C4-2B (cell line): ENCODE results near the gene SUSD4.
"Not testable (repeated sequence)": the region's sequence is repeated elsewhere in the genome, so short reads cannot be mapped to it uniquely, and the experiment has no call there.

Experiments used
- H3K27ac ChIP-seq: fragments of 450-650 bp; 2 replicates; pipeline ENCODE4 v1.5.1; 2017
- ZFX ChIP-seq: fragments of 450-650 bp; IDR thresholded peaks from 2 replicates; pipeline ENCODE4 v1.6.1; 2017
- TF ChIP-seq, protein P1 (sequence below): fragments of 450-650 bp; conservative IDR thresholded peaks from 2 replicates; pipeline ENCODE4 v1.5.1; 2017; ENCODE audit warnings: mild to moderate bottlenecking

Gene SUSD4

DNA sequence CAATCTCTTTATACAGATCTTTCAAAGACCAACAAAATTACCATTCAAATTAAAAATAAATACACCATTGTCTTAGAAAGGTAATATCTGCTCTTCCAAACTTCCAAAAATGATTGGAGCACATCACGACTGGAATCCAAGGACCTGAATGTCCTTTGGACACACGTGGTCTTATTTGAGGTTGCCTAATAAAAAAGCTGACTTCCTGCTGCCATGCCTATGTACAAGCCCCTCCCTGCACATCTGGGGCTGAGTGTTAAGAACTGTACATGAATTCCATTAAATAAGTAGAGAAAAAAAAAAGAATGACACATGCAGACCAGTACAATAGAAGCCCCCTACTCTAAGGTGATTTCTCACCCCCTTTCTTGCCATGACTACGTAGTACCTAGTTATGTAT is 73.6 kb downstream of the SUSD4 start:
- TF ChIP-seq, protein P1, sequence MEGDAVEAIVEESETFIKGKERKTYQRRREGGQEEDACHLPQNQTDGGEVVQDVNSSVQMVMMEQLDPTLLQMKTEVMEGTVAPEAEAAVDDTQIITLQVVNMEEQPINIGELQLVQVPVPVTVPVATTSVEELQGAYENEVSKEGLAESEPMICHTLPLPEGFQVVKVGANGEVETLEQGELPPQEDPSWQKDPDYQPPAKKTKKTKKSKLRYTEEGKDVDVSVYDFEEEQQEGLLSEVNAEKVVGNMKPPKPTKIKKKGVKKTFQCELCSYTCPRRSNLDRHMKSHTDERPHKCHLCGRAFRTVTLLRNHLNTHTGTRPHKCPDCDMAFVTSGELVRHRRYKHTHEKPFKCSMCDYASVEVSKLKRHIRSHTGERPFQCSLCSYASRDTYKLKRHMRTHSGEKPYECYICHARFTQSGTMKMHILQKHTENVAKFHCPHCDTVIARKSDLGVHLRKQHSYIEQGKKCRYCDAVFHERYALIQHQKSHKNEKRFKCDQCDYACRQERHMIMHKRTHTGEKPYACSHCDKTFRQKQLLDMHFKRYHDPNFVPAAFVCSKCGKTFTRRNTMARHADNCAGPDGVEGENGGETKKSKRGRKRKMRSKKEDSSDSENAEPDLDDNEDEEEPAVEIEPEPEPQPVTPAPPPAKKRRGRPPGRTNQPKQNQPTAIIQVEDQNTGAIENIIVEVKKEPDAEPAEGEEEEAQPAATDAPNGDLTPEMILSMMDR = no peak
- no peak for TF ChIP-seq ZFX
- no peak overlapping the region for H3K27ac ChIP-seq

DNA sequence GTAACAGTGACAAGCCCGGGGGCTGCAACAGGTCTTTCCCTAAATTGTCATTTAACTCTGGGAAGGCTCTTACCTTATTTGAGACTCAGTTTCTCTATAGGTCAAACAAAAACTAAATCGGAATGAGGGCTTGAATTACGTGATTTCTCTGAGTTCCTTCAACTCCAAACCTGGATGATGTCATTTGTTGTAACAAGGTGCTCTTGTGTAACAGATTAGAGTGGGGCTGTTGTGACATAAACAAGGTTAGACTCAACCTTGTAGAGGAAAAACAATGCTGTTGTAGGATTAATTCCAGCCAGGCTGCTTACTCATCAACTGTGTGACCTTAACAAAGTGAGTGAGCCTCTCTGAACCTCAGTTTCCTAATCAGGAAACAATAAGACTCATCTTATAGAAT is 74.4 kb downstream of the SUSD4 start:
- TF ChIP-seq, protein P1 = no peak
- no peak for TF ChIP-seq ZFX
- no peak overlapping the region for H3K27ac ChIP-seq

DNA sequence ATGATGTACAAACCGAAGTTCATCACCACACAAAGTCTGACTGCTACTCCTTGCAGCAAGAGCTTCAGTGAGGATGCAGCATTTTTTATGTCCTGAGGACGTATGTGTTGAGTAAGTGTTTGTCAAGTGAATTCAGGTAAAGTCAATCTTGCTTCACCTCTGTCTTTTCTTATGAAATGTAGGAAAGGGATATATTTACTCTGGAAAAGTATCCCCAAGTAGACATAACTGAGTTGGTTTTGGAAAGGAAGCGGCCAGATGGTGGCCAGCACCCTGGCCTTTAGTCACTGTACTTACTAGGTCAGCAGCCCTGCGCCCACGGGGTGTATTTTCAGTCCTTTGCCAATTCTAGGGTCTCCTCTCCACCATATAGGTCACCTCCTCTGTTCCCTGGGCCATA is 75.2 kb downstream of the SUSD4 start:
- H3K27ac ChIP-seq = no peak overlapping the region

DNA sequence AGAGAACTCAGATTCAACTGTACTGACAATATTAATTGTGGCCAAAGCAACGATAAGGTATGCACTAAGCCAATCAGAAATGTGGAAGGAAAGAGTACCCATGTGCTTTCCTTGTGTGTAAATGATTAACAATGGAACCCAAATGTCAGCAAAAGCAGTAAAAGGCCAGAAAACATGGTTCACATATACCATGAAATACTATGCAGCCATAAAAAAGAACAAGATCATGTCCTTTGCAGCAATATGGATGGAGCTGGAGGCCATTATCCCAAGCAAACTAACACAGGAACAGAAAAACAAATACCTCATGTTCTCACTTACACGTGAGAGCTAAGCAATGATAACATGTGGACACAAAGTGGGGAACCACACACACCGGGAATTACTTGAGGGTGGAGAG is 78.5 kb downstream of the SUSD4 start:
- TF ChIP-seq ZFX = no peak
- TF ChIP-seq, protein P1 = no peak

More for the DNA sequence above, 75.2 kb downstream of the SUSD4 start:
- TF ChIP-seq ZFX = no peak
- TF ChIP-seq, protein P1 = no peak

DNA sequence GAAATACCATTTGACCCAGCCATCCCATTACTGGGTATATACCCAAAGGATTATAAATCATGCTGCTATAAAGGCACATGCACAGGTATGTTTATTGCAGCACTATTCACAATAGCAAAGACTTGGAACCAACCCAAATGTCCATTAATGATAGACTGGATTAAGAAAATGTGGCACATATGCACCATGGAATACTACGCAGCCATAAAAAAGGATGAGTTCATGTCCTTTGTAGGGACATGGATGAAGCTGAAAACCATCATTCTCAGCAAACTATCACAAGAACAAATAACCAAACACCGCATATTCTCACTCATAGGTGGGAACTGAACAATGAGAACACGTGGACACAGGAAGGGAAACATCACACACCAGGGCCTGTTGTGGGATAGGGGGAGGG is 80.3 kb downstream of the SUSD4 start:
- not testable (repeated sequence) for H3K27ac ChIP-seq

More for the DNA sequence above, 78.5 kb downstream of the SUSD4 start:
- no peak overlapping the region for H3K27ac ChIP-seq

DNA sequence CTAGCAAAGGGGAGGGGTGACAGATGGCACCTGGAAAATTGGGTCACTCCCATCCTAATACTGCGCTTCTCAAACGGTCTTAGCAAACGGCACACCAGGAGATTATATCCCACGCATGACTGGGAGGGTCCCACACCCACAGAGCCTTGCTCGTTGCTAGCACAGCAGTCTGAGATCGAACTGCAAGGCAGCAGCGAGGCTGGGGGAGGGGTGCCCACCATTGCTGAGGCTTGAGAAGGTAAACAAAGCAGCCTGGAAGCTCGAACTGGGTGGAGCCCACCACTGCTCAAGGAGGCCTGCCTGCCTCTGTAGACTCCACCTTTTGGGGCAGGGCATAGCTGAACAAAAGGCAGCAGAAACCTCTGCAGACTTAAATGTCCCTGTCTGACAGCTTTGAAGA is 85.7 kb downstream of the SUSD4 start:
- H3K27ac ChIP-seq = not testable (repeated sequence)

DNA sequence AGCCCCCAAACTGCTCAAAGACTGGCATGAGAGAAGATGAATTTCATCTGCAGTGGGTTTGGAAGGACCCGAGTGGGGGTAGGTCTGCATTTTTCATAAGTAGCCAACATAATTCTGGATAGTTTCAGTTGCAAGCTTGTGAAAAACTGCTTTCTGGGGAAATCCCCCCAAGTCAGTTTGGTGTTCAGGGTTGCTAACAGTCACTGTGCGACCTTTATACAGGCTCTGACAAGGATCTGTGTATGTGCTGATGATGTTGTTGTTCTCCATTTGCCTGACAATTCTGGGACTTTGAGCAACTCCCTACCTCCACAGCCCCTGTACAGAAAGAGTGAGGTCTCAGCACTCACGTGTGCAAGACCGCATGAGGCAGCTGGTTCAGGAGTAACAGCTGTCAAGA is 87.9 kb downstream of the SUSD4 start:
- no peak overlapping the region for H3K27ac ChIP-seq
- no peak for TF ChIP-seq ZFX
- TF ChIP-seq, protein P1 = no peak

DNA sequence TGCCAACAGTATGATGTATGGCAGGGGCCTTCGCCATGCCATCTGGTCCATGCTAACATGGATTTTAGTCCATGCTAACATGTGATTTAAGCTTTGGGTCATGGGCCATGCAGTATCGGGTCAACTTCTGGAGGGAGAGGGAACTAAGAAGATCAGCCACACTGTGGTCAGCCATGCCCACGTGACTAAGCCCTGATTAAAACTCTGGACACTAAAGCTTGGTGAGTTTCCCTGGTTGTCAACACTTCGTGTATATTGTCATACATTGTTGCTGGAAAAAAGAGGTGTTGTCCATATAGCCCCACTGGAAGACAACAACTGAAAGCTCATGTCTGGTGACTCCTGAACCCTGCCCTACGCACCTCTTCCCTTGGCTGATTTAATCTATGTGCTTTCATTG is 90.5 kb downstream of the SUSD4 start:
- H3K27ac ChIP-seq = no peak overlapping the region
- no peak for TF ChIP-seq ZFX
- TF ChIP-seq, protein P1 = no peak
